ENCODE results near the gene EGFR. TPM values are rescaled to one million over a fixed set of nuclear protein-coding genes. Genes with fewer than 3 reads are reported as not detected.

Gene EGFR
- total RNA-seq, 1 experiment from 2014 or later, result 52.7 TPM

- no peak for DNase-seq (ENCODE audit: low read depth)
- in situ Hi-C loops (cut with HindIII; ENCODE audit: low pct_unique_long_range_greater_than_20kb, low sequenced_read_pairs), result no loop called here
Observed at GRCh38 chr7:55179931-55180682, 161.3 kb downstream of the EGFR start.

DNA sequence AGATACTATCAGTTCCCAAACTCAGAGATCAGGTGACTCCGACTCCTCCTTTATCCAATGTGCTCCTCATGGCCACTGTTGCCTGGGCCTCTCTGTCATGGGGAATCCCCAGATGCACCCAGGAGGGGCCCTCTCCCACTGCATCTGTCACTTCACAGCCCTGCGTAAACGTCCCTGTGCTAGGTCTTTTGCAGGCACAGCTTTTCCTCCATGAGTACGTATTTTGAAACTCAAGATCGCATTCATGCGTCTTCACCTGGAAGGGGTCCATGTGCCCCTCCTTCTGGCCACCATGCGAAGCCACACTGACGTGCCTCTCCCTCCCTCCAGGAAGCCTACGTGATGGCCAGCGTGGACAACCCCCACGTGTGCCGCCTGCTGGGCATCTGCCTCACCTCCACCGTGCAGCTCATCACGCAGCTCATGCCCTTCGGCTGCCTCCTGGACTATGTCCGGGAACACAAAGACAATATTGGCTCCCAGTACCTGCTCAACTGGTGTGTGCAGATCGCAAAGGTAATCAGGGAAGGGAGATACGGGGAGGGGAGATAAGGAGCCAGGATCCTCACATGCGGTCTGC, 162.2 kb downstream of the EGFR start:
- DNase-seq (ENCODE audit: low read depth), result no peak
- in situ Hi-C loops (cut with HindIII; ENCODE audit: low pct_unique_long_range_greater_than_20kb, low sequenced_read_pairs), result no loop called here

GRCh38 chr7:55181762-55182161, 162.9 kb downstream of the EGFR start:
- in situ Hi-C loops (cut with HindIII; ENCODE audit: low pct_unique_long_range_greater_than_20kb, low sequenced_read_pairs), result no loop called here
- no peak for DNase-seq (ENCODE audit: low read depth)

GRCh38 chr7:55183897-55184296, 165.1 kb downstream of the EGFR start:
- in situ Hi-C loops (cut with HindIII; ENCODE audit: low pct_unique_long_range_greater_than_20kb, low sequenced_read_pairs), result no loop called here
- DNase-seq (ENCODE audit: low read depth), result no peak

DNA sequence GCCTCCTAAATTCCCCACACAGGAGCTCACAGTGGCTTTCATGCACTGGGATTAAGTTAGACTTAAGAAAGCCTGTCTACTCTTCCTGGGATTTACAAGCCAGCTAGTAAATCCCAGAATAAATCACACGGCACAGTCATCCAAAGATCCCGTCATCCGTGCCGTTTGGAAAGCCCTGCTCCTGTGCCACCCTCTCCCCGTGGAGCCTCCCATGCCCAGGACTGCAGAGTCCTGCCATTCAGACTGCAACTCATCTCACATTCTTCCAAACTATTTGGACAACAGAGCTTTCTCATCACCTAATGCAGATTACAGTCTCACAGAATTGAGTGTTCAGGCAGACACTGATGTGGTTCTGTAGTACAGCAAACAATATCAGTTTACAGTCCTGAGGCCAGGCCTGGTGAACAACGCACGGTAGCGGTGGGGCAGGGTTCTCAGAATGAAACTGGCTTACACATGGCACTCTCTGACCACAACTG, 166.5 kb downstream of the EGFR start:
- no peak for DNase-seq (ENCODE audit: low read depth)
- in situ Hi-C loops (cut with HindIII; ENCODE audit: low pct_unique_long_range_greater_than_20kb, low sequenced_read_pairs), result no loop called here

DNA sequence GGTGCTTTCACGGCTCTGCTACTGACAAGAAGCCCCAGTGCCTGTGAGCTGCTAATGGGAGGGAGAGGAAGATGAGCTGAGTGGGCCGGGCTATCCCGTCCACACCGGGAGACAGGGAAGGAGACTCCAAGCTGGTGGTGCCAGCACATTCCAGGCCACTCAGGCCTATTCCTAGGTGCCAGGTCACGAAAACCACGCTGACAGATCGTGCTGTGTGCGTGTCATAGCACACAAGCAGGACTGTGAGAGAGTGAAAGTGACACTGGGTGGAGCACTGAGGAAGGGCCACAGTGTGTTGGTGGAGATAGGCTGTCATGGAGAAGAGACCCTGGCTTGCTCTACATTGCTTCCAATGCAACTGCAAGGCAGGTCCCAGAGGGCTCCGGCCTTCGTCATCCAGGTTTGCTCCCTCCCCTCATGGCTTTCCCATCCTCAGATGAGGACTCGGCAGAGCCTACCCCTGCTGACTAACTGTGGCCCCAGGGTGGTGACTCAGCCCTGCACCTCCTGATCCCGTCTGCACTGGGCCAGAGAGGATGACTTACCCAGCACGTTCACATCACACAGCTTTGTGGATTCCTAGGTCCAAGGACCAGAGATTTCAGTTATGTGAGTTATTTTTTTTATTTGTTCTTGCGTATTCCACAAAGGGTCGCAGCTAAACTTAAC, 167.3 kb downstream of the EGFR start:
- in situ Hi-C loops (cut with HindIII; ENCODE audit: low pct_unique_long_range_greater_than_20kb, low sequenced_read_pairs), result no loop called here
- DNase-seq (ENCODE audit: low read depth), result peak; percentile 93

DNA sequence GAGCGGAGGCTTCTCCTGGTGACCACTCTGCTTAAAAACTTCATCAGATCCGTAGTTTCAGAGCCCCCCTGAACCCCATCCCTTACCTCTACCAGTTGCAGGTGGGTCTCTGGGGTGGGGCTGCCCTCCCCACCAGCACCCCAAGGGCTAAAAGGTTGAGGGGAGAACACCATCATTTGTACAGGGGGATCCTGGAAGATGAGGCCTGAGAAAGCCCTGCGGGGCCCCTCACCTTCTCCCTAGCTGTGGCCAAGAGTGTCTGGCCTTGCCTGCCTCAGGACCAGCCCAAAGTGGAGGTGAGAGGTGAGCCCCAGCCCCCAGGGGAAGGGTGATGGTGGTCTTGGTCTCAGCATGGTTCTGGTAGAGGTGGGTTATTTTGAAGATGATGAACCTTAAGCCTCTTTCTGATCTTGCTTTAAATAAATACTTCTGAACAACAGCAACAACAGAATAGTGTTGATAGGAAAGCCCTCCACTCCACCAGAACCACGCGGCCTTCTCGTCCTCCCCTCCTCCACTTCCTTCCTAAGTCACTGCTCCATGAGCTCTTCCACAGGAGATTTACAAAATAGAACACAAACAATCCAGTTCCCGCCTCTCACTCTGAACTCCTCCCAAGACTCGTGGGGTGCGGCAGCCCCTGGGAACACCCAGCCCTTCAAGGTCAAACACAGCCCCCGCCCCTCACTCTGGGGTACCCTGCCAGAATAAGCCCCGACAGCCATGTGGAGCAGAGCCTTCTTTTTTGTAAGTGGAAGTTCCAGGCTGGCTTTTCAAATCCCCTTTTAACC, 169.1 kb downstream of the EGFR start:
- DNase-seq (ENCODE audit: low read depth), result no peak
- in situ Hi-C loops (cut with HindIII; ENCODE audit: low pct_unique_long_range_greater_than_20kb, low sequenced_read_pairs), result no loop called here

- in situ Hi-C loops (cut with HindIII; ENCODE audit: low pct_unique_long_range_greater_than_20kb, low sequenced_read_pairs), result no loop called here
- DNase-seq (ENCODE audit: low read depth), result no peak
Observed at GRCh38 chr7:55188590-55189138, 169.8 kb downstream of the EGFR start.

DNA sequence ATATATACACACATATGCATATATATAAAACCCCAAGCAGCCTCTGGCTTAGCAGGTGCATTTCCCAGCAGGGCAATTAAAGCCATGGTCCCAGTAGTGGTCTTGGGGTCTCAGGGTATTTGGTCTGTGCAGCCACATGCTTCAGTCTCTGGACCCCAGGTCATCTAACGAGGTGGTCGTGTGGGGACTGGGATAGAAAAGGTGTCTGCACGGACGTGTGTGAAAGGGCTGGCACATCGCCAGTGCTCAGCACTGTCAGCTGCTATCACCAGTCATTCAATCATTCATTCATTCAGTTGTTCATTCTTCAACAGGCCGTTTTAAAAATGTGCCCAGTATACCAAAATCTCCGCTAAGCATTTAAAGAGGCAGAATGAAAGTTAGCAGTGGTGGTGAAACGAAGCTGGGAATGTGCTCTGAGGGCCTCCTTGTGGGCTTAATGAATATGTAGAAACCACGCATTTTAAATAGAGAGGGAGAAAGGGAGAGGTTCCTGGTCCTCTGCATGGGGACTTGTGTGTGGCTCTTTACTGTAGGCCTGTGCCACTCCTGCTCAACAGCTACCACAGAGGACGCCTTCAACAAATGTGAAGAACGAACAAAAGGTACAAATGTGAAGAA, 170.4 kb downstream of the EGFR start:
- in situ Hi-C loops (cut with HindIII; ENCODE audit: low pct_unique_long_range_greater_than_20kb, low sequenced_read_pairs), result no loop called here
- no peak for DNase-seq (ENCODE audit: low read depth)

- DNase-seq (ENCODE audit: low read depth), result no peak
- in situ Hi-C loops (cut with HindIII; ENCODE audit: low pct_unique_long_range_greater_than_20kb, low sequenced_read_pairs), result no loop called here
Observed at GRCh38 chr7:55189878-55190436, 171.1 kb downstream of the EGFR start.

DNA sequence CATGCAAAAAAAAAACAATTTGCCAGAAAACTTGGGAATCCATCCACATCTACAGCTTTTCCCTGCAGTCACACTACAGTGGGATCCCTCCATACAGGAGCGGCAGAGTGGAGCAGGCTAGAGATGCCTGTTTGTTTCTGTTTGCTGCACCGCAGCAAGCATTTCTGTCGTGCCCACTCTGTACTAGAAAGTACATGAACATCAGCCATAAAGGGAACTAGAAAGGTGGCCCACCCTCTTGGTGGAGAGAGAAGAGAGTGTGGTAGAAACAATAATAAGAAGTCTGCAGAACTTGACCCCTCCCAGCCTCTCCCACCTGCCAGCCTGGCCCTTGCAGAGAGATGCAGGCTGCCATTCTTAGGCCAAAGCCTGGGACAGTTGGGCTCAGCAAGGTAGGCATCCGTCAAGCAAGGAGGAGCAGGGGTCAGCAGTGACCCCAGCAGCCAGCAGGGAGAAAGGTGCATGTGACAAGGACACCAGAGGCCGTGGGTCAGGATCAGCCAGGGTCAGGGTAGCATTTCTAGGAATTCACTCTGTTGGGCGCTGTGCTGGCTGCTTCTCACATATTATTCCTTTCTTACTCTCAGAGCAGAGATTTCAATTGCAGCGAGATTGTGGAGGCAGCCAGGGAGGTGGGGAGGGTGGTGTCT, 171.8 kb downstream of the EGFR start:
- in situ Hi-C loops (cut with HindIII; ENCODE audit: low pct_unique_long_range_greater_than_20kb, low sequenced_read_pairs), result no loop called here
- DNase-seq (ENCODE audit: low read depth), result no peak

DNA sequence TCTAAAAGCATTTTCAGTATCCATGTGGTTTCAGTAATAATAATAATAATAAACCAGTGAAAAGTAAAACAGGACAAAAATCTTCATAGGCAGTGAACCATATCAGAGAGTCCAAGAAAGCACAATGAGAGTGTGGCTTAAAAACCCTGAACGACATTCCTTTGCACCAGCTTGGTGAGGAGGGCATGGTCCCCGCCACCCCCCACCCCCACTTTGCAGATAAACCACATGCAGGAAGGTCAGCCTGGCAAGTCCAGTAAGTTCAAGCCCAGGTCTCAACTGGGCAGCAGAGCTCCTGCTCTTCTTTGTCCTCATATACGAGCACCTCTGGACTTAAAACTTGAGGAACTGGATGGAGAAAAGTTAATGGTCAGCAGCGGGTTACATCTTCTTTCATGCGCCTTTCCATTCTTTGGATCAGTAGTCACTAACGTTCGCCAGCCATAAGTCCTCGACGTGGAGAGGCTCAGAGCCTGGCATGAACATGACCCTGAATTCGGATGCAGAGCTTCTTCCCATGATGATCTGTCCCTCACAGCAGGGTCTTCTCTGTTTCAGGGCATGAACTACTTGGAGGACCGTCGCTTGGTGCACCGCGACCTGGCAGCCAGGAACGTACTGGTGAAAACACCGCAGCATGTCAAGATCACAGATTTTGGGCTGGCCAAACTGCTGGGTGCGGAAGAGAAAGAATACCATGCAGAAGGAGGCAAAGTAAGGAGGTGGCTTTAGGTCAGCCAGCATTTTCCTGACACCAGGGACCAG, 172.5 kb downstream of the EGFR start:
- in situ Hi-C loops (cut with HindIII; ENCODE audit: low pct_unique_long_range_greater_than_20kb, low sequenced_read_pairs), result no loop called here

GRCh38 chr7:55191926-55192692, 173.3 kb downstream of the EGFR start:
- in situ Hi-C loops (cut with HindIII; ENCODE audit: low pct_unique_long_range_greater_than_20kb, low sequenced_read_pairs), result no loop called here
- no peak for DNase-seq (ENCODE audit: low read depth)

More for the DNA sequence above, 172.5 kb downstream of the EGFR start:
- DNase-seq (ENCODE audit: low read depth), result peak; percentile 96

GRCh38 chr7:55192723-55193122, 173.9 kb downstream of the EGFR start:
- DNase-seq (ENCODE audit: low read depth), result peak; percentile 91
- in situ Hi-C loops (cut with HindIII; ENCODE audit: low pct_unique_long_range_greater_than_20kb, low sequenced_read_pairs), result no loop called here

- no peak for DNase-seq (ENCODE audit: low read depth)
- in situ Hi-C loops (cut with HindIII; ENCODE audit: low pct_unique_long_range_greater_than_20kb, low sequenced_read_pairs), result no loop called here
Observed at GRCh38 chr7:55193245-55193644, 174.4 kb downstream of the EGFR start.

- no peak for DNase-seq (ENCODE audit: low read depth)
- in situ Hi-C loops (cut with HindIII; ENCODE audit: low pct_unique_long_range_greater_than_20kb, low sequenced_read_pairs), result no loop called here
Observed at GRCh38 chr7:55194522-55194921, 175.7 kb downstream of the EGFR start.
